ENCODE measurements around the gene VTI1A. TPM values are rescaled to one million over a fixed set of nuclear protein-coding genes. Genes with fewer than 3 reads are reported as not detected.

VTI1A gene
- total and polyA plus RNA-seq, 2 of the 13 experiments (the other 11 are each of a cell fraction or from before 2014, with no cell fraction given) = 11.7 to 32.7 TPM

DNA sequence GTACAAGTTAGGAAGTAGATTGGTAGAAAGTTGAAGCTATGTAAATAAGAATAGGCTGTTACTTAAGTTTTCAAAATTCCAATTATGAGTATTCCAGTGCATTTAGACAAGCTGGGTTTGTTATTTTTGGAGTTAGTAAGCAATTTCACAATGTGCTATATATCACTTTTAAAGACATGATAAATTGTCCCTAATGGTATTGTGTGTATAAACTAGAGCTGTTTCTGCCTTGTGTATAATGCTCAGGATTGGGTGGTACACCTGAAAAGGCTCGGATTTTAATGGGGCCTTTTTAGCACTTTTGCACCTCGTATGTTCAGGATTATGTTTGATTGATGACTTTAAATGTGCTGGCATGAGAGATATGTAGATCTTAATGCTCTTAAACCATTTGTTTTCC lies 175.8 kb downstream of the VTI1A start (continued):
- TF ChIP-seq, protein P1, sequence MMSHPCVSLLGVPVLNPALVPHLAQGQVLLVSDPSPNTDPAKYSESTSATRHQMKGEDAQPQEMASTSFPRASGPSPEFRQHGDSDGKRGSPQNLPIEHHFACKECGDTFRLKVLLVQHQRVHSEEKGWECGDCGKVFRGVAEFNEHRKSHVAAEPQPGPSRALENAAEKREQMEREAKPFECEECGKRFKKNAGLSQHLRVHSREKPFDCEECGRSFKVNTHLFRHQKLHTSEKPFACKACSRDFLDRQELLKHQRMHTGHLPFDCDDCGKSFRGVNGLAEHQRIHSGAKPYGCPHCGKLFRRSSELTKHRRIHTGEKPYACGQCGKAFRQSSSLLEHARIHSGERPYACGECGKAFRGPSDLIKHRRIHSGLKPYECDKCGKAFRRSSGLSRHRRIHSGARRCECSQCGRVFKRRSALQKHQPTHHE (CRISPR knock-in tag; IDR thresholded peaks at IDR 0.05; ENCODE audit: borderline replicate concordance) = no peak
- TF ChIP-seq POGZ (CRISPR knock-in tag; IDR thresholded peaks at IDR 0.05) (no peak), MAZ (IDR thresholded peaks at IDR 0.05; ENCODE audit: borderline replicate concordance, low read depth, low read length) (no peak), MAZ (CRISPR knock-in tag; IDR thresholded peaks at IDR 0.05; ENCODE audit: low read depth) (no peak), SRSF4 (IDR thresholded peaks at IDR 0.05; ENCODE audit: low read depth, low read length, poor library complexity, severe bottlenecking) (no peak), CHCHD3 (CRISPR knock-in tag; IDR thresholded peaks at IDR 0.05) (no peak), SYNCRIP (IDR thresholded peaks at IDR 0.05; ENCODE audit: insufficient read depth, low read depth, low read length) (no peak), ZNF274 (CRISPR knock-in tag; IDR thresholded peaks at IDR 0.05) (no peak), ZNF562 (CRISPR knock-in tag; IDR thresholded peaks at IDR 0.05; ENCODE audit: borderline replicate concordance) (no peak), NCOA2 (CRISPR knock-in tag; IDR thresholded peaks at IDR 0.05) (no peak)
- TF ChIP-seq, protein P2, sequence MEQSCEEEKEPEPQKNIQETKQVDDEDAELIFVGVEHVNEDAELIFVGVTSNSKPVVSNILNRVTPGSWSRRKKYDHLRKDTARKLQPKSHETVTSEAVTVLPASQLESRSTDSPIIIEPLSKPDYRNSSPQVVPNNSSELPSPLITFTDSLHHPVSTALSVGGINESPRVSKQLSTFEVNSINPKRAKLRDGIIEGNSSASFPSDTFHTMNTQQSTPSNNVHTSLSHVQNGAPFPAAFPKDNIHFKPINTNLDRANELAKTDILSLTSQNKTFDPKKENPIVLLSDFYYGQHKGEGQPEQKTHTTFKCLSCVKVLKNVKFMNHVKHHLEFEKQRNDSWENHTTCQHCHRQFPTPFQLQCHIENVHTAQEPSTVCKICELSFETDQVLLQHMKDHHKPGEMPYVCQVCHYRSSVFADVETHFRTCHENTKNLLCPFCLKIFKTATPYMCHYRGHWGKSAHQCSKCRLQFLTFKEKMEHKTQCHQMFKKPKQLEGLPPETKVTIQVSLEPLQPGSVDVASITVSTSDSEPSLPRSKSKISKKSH (CRISPR knock-in tag; IDR thresholded peaks at IDR 0.05; ENCODE audit: borderline replicate concordance) = no peak

DNA sequence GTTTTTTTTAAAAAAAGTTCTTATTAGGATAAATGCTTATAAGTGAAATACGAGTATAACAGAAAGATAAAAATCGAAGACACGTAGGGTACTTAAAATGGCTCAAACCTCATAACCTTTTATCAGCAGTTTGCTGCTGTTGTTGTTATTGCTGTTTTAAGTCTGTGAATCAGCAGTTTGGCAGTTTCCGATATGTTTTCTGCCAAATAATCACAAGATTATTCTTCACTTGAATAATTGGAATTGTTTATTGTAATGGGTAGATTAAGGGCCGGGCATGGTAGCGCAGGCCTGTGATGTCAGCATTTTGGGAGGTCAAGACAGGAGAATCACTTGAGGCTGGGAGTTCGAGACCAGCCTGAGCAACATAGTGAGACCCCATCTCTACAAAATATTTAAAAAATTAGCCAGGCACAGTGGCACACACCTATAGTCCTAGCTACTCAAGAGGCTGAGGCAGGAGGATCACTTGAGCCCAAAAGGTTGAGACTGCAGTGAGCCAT lies 177.6 kb downstream of the VTI1A start:
- ATAC-seq (no peak), DNase-seq (ENCODE audit: low spot score) (no peak), FAIRE-seq (no peak)
- Histone ChIP-seq H3K27me3 (ENCODE audit: control insufficient read depth in 1 of 2, insufficient read depth in 2 of 2, low read length in 2 of 2) (no peaks in the 10 kb centered on the region), H3K4me1 (ENCODE audit: insufficient read depth, low read length) (no peaks in the 10 kb centered on the region), H2AFZ (ENCODE audit: low read length) (no peak overlapping the region), H3K27ac (ENCODE audit: extremely low read length, insufficient read depth, low read length) (no peak overlapping the region), H3K9me3 (ENCODE audit: low read length) (no peaks in the 10 kb centered on the region), H3K36me3 (replicated peaks in 1 of 2; ENCODE audit: control insufficient read depth in 1 of 2, insufficient read depth in 2 of 2, low read length in 2 of 2) (no peaks in the 10 kb centered on the region), H3K4me2 (ENCODE audit: low read depth, low read length) (no peak overlapping the region), H3K9ac (ENCODE audit: insufficient read depth, low read depth, low read length) (no peak overlapping the region), H3K79me2 (ENCODE audit: insufficient read depth, low read length) (no peaks in the 10 kb centered on the region), H3K4me3 (replicated peaks in 1 of 3; ENCODE audit: insufficient read depth in 1 of 3, low read depth in 2 of 3, low read length in 3 of 3) (no peak overlapping the region), H4K20me1 (ENCODE audit: insufficient read depth, low read length) (no peaks in the 10 kb centered on the region)
- WGBS (ENCODE audit: low lambda C conversion rate) = 98% methylated on average over 7 of the region's 7 CpGs
- intact Hi-C loops (cut with micrococcal nuclease; ENCODE audit: unreplicated experiment) = no loop called here
- ChIA-PET POLR2A (no interaction called here), CTCF (ENCODE audit: low intra/inter-chr PET ratio, low total read pairs) (no interaction called here)
- in situ Hi-C loops (cut with HindIII; ENCODE audit: extremely low pct_ligation_motif_present, low pct_unique_long_range_greater_than_20kb) = no loop called here
- no TSS peak for BruUV-seq (replicated peaks)
- TF ChIP-seq ZNF761 (CRISPR knock-in tag; conservative IDR thresholded peaks at IDR 0.05) (no peak), ZFX (CRISPR knock-in tag; IDR thresholded peaks at IDR 0.05; ENCODE audit: low read depth) (no peak), ZFP90 (CRISPR knock-in tag; IDR thresholded peaks at IDR 0.05; ENCODE audit: borderline replicate concordance) (no peak), POLR2A (IDR thresholded peaks at IDR 0.05; ENCODE audit: insufficient read depth in 1 of 2, low read depth in 2 of 2, low read length in 2 of 2) (no peak), ZNF264 (CRISPR knock-in tag; IDR thresholded peaks at IDR 0.05) (no peak), SMARCC2 (IDR thresholded peaks at IDR 0.05) (no peak), ZNF3 (CRISPR knock-in tag; IDR thresholded peaks at IDR 0.05) (no peak), HDAC1 (CRISPR knock-in tag; IDR thresholded peaks at IDR 0.05) (no peak), MEF2D (CRISPR knock-in tag; IDR thresholded peaks at IDR 0.05) (no peak), SMAD1 (CRISPR knock-in tag; IDR thresholded peaks at IDR 0.05; ENCODE audit: borderline replicate concordance, low read depth) (no peak)
- TF ChIP-seq, protein P3, sequence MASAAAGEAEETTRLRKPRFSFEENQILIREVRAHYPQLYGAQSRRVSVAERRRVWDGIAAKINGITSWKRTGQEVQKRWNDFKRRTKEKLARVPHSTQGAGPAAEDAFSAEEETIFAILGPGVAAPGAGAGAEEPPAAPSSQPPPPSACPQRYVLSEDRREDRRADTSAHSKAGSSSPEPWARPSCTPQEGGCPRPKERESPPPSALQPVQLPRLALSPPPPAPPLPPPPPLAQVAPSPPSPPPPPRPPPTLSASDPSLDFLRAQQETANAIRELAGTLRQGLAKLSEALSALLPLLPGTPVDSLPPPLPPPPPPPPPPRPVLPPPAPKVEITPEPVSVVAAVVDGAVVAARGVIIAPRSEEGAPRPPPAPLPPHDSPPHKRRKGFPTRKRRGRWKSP (CRISPR knock-in tag; IDR thresholded peaks at IDR 0.05) = no peak

Measured in HepG2 (cell line).